Peyer's patch (tissue), 4 donors: ENCODE measurements around the gene WNT6.

ENCODE experiments used
- CTCF ChIP-seq, 6 experiments: fragments of 450-650 bp in 4 of 6; fragments of 200-600 bp in 2 of 6; sonication (generic) in 1 of 6; IDR thresholded peaks; one replicate each; pipeline ENCODE4 v1.5.1; 2017 to 2019; ENCODE audit warnings: antibody characterized with exemption in 6 of 6, mild to moderate bottlenecking in 3 of 6, moderate library complexity in 1 of 6
- POLR2A ChIP-seq, 2 donors: fragments of 450-650 bp; IDR thresholded peaks; one replicate each; pipeline ENCODE4 v1.5.1; 2017; ENCODE audit warnings: antibody characterized with exemption in 2 of 2, mild to moderate bottlenecking in 2 of 2, moderate library complexity in 2 of 2

GRCh38 chr2:218891275-218892135, 31.9 kb downstream of the WNT6 start:
- no peak for TF ChIP-seq CTCF (IDR thresholded peaks at IDR 0.05)
- TF ChIP-seq POLR2A (IDR thresholded peaks at IDR 0.05): no peak
